Mammary epithelial cell (primary cell): ENCODE results near the gene DMGDH.

Experiments
- CTCF ChIP-seq, 2 donors: IDR thresholded peaks in 1 of 2; conservative IDR thresholded peaks in 1 of 2; 2 replicates each; pipeline ENCODE4 v1.5.1; 2011 to 2012; ENCODE audit warnings: inconsistent platforms in 2 of 2, low read length in 2 of 2, mild to moderate bottlenecking in 2 of 2, control low read depth in 1 of 2, low read depth in 1 of 2; ENCODE audit not compliant: insufficient read depth in 1 of 2; ENCODE audit errors: extremely low read depth in 1 of 2
- EZH2 ChIP-seq: IDR thresholded peaks from 2 replicates; pipeline ENCODE4 v1.6.1; 2012; ENCODE audit warnings: low read length, inconsistent platforms, borderline replicate concordance

- TF ChIP-seq CTCF (conservative IDR thresholded peaks at IDR 0.05 in 1 of 2, IDR thresholded peaks at IDR 0.05 in 1 of 2; ENCODE audit: extremely low read depth in 1 of 2, insufficient read depth in 1 of 2, low read depth in 1 of 2, low read length in 2 of 2) (no peak), EZH2 (no peak)
These were observed 112.6 kb downstream of the DMGDH start for GRCh38 chr5:78956901-78957300.
